Measurements from ENCODE around the gene LUM.

LUM gene

DNA sequence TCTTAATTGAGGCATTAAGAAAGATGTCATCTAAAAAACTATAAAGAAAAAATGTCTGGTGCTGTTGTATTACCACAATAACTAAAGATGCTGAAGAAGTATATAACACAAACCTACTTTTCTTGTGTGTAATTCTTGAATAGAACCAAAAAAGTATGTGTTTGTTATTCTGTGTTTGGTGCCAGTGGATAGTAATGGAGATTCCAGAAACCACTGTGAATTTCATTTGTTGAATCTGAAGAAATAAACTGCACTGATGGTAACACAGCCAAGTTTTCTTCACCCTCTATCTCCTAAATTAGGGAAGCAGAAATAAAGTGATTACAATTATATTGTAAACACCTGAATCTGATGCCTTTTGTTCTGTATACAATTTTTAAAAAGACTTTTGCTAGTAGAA lies 40.4 kb downstream of the LUM start:
- H3K27ac Mint-ChIP-seq, result no peak overlapping the region

DNA sequence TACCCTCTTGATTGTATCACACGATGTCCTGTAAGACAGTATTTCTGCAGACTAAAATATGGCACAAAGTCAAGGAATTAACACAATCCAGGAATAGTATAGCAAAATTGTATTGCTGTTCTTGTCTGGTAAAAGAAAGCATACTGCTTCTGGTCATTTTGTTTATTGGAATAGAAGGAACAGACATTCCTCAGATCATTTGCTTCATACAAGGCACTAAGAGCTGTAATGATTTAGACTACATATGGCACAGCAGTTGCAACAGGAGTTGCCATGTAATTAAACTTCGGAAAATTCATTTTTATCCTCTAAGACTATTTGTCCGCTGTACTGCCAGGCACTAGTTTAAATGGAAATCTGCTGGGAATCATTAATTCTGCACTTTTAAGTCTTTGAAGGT lies 45.9 kb downstream of the LUM start:
- ATAC-seq (no peak), DNase-seq (ENCODE audit: low spot score in 2 of 2) (no peak)
- Mint-ChIP-seq H3K4me3 (no peak overlapping the region), H3K4me1 (no peaks in the 10 kb centered on the region), H3K9me3 (no peaks in the 10 kb centered on the region), H3K36me3 (no peaks in the 10 kb centered on the region), H3K27ac (no peak overlapping the region)

More for the DNA sequence above, 40.4 kb downstream of the LUM start:
- H3K4me1 Mint-ChIP-seq, result no peaks in the 10 kb centered on the region
- H3K36me3 Mint-ChIP-seq, result no peaks in the 10 kb centered on the region
- H3K9me3 Mint-ChIP-seq, result no peaks in the 10 kb centered on the region
- ATAC-seq (no peak), DNase-seq (ENCODE audit: low spot score in 2 of 2) (no peak)
- no peak overlapping the region for H3K4me3 Mint-ChIP-seq

DNA sequence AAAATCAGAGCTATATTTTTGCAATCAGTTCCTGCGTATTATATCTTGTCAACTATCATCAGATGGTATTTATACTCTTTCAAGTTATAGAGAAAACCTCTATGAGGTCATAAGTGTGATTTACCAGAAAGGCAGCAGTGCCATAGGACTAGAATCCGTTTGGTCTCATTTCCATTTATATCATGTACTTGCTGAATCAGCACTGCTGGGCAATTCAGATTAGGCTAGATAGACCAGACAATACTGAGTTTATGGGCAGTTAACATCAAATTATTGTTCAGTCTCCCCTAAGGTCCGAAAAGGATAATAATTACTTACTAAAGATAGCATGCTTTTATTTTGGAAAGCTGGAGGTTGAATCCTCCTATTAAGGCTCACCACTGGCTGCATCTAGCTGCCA lies 46.7 kb downstream of the LUM start:
- Mint-ChIP-seq H3K9me3 (no peaks in the 10 kb centered on the region), H3K27ac (no peak overlapping the region), H3K4me1 (no peaks in the 10 kb centered on the region), H3K36me3 (no peaks in the 10 kb centered on the region), H3K4me3 (no peak overlapping the region)
- DNase-seq (ENCODE audit: low spot score in 2 of 2), result no peak
- ATAC-seq, result no peak

DNA sequence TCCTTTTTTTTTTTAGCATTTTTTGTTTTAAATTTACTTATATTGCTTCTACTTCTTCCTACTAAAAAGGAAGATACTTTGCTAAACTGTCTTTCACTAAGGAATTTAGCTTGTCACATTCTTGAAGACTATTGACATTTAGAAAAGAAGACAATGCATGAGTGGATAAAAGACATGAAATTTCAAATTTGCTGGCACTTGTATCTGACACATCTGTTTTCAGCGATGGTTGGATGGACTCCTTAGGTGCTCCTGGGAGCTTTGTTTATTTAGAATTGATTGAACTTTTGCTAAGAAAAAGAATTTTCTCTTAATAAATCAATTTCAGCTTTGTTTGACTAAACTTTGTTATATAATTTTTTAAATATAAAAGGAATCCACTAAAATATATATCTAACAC lies 50.2 kb downstream of the LUM start:
- Mint-ChIP-seq H3K27ac (no peak overlapping the region), H3K4me1 (no peaks in the 10 kb centered on the region), H3K9me3 (no peaks in the 10 kb centered on the region), H3K4me3 (no peak overlapping the region), H3K36me3 (no peaks in the 10 kb centered on the region)
- no peak for DNase-seq (ENCODE audit: low spot score in 2 of 2)
- no peak for ATAC-seq

DNA sequence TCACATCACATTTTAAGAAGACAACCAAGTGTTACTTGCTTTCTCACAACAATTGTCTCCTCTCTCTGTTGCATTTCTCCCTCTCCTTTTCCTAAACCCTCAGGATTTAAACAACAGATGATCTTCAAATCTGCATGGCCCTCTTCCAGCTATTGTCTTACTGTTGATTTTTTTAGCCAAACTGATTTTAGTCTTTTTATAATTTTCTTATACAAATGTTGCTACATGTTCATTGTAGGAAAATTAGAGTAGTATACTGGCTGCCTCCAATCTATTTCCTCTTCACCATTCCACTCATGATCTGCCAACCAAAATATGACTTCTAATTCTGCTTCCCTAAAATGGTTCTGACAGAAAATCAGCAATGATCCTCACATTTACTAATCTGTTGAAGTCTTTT lies 52.1 kb downstream of the LUM start:
- H3K9me3 Mint-ChIP-seq, result no peaks in the 10 kb centered on the region
- no peak overlapping the region for H3K27ac Mint-ChIP-seq
- DNase-seq (ENCODE audit: low spot score in 2 of 2) (no peak), ATAC-seq (no peak)
- H3K4me1 Mint-ChIP-seq, result no peaks in the 10 kb centered on the region
- H3K36me3 Mint-ChIP-seq, result no peaks in the 10 kb centered on the region
- no peak overlapping the region for H3K4me3 Mint-ChIP-seq

DNA sequence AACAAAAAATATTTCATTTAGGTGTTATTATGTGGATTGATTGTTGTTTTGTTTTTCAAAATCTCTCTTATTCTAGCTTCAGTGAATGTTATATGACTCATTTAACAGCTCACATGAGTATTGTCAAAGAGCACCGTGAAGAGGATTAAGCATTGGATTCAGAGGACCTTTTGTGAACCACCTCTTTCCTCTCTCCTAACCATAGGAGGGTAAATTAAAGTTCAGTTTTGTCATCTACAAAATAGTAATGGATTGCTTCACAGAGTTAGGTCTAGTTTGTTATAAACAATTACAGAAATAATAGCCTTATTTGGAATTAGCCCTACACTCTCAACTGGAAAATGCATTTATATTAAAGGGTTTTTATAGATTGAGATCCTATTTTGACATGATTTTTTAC lies 52.5 kb downstream of the LUM start:
- Mint-ChIP-seq H3K27ac (no peak overlapping the region), H3K4me1 (no peaks in the 10 kb centered on the region), H3K9me3 (no peaks in the 10 kb centered on the region), H3K4me3 (no peak overlapping the region), H3K36me3 (no peaks in the 10 kb centered on the region)
- ATAC-seq, result no peak
- DNase-seq (ENCODE audit: low spot score in 2 of 2), result no peak

DNA sequence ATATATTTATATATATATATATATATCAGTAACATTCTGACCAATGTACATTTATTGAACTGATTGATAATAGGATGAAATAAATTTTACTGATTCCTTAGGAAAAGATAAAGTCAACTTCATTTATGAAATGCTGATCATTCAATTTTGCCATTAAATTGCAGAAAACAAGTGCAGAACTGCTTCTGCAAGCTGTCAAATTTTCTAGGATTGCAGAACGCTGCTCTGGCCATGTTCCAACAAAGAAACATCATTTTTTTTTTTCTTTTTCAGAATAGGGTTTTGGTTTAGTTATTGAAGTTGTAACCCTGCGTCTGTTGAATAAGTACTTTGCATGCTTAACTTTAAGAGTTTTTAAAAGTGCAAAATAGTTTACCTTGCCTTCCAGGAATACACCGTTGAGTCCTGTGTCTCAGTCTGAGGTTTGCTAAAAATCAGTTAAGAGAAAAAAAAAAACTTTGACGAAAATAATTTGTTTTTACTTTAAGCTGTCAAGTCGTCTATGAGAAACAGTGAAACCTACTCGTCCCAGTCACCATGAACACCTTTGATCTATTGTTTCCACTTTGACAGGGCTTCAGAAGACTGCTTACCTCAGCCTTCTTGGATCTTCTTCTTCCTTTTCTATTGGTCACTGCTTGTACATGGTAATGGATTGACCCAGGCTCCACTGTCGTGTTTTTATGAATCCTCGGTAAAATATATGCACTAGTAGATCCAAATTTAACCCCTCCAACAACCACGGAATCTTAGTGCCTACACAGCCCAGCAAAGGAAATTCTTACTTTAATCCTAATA lies 53.7 kb downstream of the LUM start, which contains the start of gene KERA:
Gene KERA (minus strand): TSS at position 657 of the 798 bp plus-strand sequence. CDS start 1,743 bp downstream, outside the sequence.
- Mint-ChIP-seq H3K4me1 (no peaks in the 10 kb centered on the region), H3K4me3 (no peak within 1 kb of the TSS), H3K9me3 (no peaks in the 10 kb centered on the region), H3K27ac (no peak within 1 kb of the TSS), H3K36me3 (no peaks in the 10 kb centered on the region)
- ATAC-seq, result no peak
- DNase-seq (ENCODE audit: low spot score in 2 of 2), result no peak

DNA sequence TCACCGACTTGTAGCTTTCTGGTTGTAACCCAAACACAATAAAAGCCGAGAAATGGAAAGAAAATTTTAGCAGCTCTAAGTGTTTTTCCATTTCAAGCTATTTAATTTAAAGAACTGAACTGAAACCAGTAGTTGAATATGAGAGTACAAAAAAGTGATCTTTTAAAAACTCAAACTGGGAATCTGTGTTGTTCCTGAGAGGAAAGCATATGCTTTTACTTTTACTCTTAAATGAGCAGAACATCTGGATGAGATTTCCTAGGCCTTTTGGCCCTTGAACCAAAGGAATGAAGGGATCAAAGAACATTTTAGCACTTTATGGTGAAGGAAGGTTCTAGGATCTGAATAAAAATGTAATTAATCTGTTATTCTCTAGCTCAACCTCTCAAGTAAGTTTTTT lies 54.8 kb downstream of the LUM start:
- DNase-seq (ENCODE audit: low spot score in 2 of 2), result no peak
- no peak for ATAC-seq
- no peak overlapping the region for H3K4me3 Mint-ChIP-seq
- no peaks in the 10 kb centered on the region for H3K9me3 Mint-ChIP-seq
- H3K27ac Mint-ChIP-seq, result no peak overlapping the region
- H3K4me1 Mint-ChIP-seq, result no peaks in the 10 kb centered on the region
- no peaks in the 10 kb centered on the region for H3K36me3 Mint-ChIP-seq

DNA sequence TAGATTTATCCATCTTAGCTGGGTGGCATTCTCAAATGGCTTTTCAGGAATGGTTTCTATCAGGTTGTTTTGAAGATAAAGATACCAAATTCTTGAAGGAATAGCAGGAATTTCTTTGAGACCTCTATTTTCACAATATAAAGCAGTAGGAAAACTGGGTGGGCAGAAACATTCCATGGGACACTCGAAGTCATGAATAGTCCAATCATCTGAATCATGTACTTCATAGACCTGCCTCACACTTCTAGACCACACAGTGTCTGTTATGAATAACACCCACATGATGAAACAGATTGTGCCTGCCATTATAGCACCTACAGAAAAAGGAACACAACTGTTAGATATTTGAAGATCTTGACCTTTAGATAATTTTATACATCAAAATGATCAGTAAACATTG lies 55.3 kb downstream of the LUM start:
- Mint-ChIP-seq H3K27ac (no peak overlapping the region), H3K4me1 (no peaks in the 10 kb centered on the region), H3K36me3 (no peaks in the 10 kb centered on the region), H3K4me3 (no peak overlapping the region), H3K9me3 (no peaks in the 10 kb centered on the region)
- no peak for DNase-seq (ENCODE audit: low spot score in 2 of 2)
- no peak for ATAC-seq

DNA sequence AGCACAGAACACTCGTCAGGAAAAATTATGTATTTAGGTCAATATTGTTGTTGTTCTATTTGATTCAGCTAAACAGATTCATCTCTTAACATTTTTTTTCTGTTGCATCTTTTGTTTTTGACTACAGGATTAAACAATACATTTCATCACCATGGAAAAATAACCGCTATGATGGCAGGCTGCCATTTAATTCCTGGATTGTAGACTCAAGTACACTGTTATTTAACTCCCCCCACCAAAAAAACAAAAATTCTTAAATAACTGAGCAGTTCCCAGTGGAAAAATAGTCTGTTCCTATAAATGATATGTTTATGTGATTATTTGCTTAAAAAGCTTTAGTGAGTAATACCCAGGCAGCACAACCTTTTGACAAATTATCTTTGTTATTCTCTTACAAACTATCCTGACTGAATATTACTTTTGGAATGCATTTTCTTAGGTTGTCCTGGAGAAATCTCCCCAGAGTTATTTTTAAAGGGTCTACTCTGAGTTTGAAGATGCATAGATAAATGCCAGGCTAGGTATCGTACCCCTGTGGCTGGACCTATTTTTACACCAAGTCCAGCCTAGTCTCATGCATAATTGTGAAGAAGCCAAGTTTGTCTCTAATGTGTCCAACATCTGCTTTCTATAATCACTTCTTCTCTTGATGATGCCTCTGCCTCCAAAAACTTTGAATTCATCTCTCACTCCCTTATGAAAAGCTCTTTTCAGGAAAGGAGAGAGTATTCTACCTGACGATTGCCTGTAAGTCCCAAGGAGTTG lies 57.2 kb downstream of the LUM start:
- ATAC-seq, result no peak
- Mint-ChIP-seq H3K4me1 (no peaks in the 10 kb centered on the region), H3K9me3 (no peaks in the 10 kb centered on the region), H3K27ac (no peak overlapping the region), H3K4me3 (no peak overlapping the region), H3K36me3 (no peaks in the 10 kb centered on the region)
- DNase-seq (ENCODE audit: low spot score in 2 of 2), result no peak
